GM23248 (cell line): Measurements from ENCODE around the gene OR5W2. TPM values are rescaled to one million over a fixed set of nuclear protein-coding genes. Genes with fewer than 3 reads are reported as not detected.
"Not testable (repeated sequence)": the region's sequence is repeated elsewhere in the genome, so short reads cannot be mapped to it uniquely, and the experiment has no call there.

Source experiments
- DNase-seq: peaks from one replicate; pipeline ENCODE4 v3.0.0-alpha.2; 2015
- H2AFZ ChIP-seq: fragments of 200-600 bp; sonication (generic); 2 replicates; pipeline ENCODE4 v1.6.1; 2016; ENCODE audit warnings: antibody characterized with exemption
- H3F3A ChIP-seq: fragments of 200-600 bp; sonication (generic); 2 replicates; pipeline ENCODE4 v1.6.1; 2016; ENCODE audit warnings: mild to moderate bottlenecking, antibody characterized with exemption, mixed run types; ENCODE audit not compliant: insufficient read depth
- H3K27ac ChIP-seq: fragments of 200-600 bp; sonication (generic); 2 replicates; pipeline ENCODE4 v1.5.1; 2016; ENCODE audit warnings: mild to moderate bottlenecking
- H3K27me3 ChIP-seq: fragments of 200-600 bp; sonication (generic); replicated peaks from 2 replicates; pipeline ENCODE4 v1.6.1; 2016; ENCODE audit warnings: mild to moderate bottlenecking; ENCODE audit not compliant: insufficient read depth
- H3K36me3 ChIP-seq: fragments of 200-600 bp; sonication (generic); 2 replicates; pipeline ENCODE4 v1.6.1; 2016; ENCODE audit warnings: low read depth, mild to moderate bottlenecking
- H3K4me1 ChIP-seq: fragments of 200-600 bp; sonication (generic); 2 replicates; pipeline ENCODE4 v1.6.1; 2016; ENCODE audit warnings: mild to moderate bottlenecking; ENCODE audit not compliant: insufficient read depth
- H3K4me2 ChIP-seq: fragments of 200-600 bp; sonication (generic); one replicate; pipeline ENCODE4 v1.6.1; 2016; ENCODE audit warnings: mild to moderate bottlenecking; ENCODE audit not compliant: unreplicated experiment
- H3K4me3 ChIP-seq: fragments of 200-600 bp; sonication (generic); 2 replicates; pipeline ENCODE4 v1.5.1; 2016; ENCODE audit warnings: mild to moderate bottlenecking
- H3K79me2 ChIP-seq: fragments of 200-600 bp; sonication (generic); 2 replicates; pipeline ENCODE4 v1.6.1; 2016; ENCODE audit warnings: mild to moderate bottlenecking; ENCODE audit not compliant: insufficient read depth
- H3K9ac ChIP-seq: fragments of 200-600 bp; sonication (generic); 2 replicates; pipeline ENCODE4 v1.6.1; 2016; ENCODE audit warnings: mild to moderate bottlenecking
- H3K9me2 ChIP-seq: fragments of 200-600 bp; sonication (generic); 2 replicates; pipeline ENCODE4 v1.6.1; 2016; ENCODE audit warnings: mixed run types, mild to moderate bottlenecking, moderate library complexity; ENCODE audit not compliant: insufficient read depth
- H3K9me3 ChIP-seq: fragments of 200-600 bp; sonication (generic); one replicate; pipeline ENCODE4 v1.6.1; 2017; ENCODE audit warnings: low read depth
- H4K20me1 ChIP-seq: fragments of 200-600 bp; sonication (generic); 2 replicates; pipeline ENCODE4 v1.6.0; 2016; ENCODE audit not compliant: insufficient read depth
- WGBS, 2 experiments: methylation state at CpG; one replicate each; pipeline ENCODE4 v1.1.6; 2015 to 2017; ENCODE audit warnings: low lambda C conversion rate in 2 of 2, low coverage in 1 of 2; ENCODE audit errors: missing lambda C conversion rate in 2 of 2; 5-methylcytosine and 5-hydroxymethylcytosine counted together
- in situ Hi-C: fragments of 300-500 bp; cut with MboI; formaldehyde crosslinking; loops from 2 replicates; pipeline ENCODE4 v1.15.0; 2020
- polyA plus RNA-seq: library from polyadenylated mRNA; unstranded; fragments of >200 nt; fragmentation: Nextera tagmentation; extraction: Ambion mirVana; gene quantifications from 2 replicates; pipeline ENCODE4 v1.2.1, GENCODE V29; 2016
- small RNA-seq: library from RNA; depleted of rRNA; stranded (forward); fragments of <200 nt; gene quantifications from one replicate; pipeline ENCODE3, GENCODE V24; 2014; ENCODE audit warnings: low read depth, low replicate concordance
- total RNA-seq: library from RNA; depleted of rRNA; stranded (reverse); fragments of >200 nt; shearing (Covaris generic); gene quantifications from 2 replicates; pipeline ENCODE4 v1.2.3, GENCODE V29; 2014; rRNA removed

The OR5W2 gene
- total and polyA plus RNA-seq, 2 experiments from 2014 or later, result not detected

DNA sequence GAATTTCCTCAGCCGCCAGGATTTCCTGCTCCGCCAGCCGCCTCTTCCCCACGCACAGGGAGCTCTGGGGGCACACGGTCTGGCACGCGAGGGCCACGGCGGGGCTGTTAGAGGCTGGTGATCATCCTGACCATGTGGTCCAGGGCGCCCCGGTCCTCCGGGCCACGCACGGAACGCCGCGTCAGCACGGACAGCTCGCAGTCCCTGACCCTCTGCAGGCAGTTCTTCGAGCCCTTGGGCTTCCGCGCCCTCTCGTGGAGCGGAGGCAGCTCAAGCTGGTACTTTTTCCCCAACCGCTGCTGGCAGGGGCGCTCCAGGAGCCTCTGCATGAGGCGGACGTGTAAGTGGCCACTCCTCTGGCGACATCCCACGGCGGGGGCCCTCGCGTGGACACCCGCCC lies 41.2 kb downstream of the OR5W2 start:
- in situ Hi-C loops, DNase-seq, H3K4me3 ChIP-seq, H3K79me2 ChIP-seq, H2AFZ ChIP-seq, H3K27me3 ChIP-seq, H4K20me1 ChIP-seq, H3K9me2 ChIP-seq, H3K27ac ChIP-seq, H3K9ac ChIP-seq, H3K36me3 ChIP-seq, H3F3A ChIP-seq, H3K4me2 ChIP-seq, H3K4me1 ChIP-seq, H3K9me3 ChIP-seq: not testable (repeated sequence)
- 7 to 13% methylated on average over 22 to 30 of the region's 34 CpGs for WGBS, 2 experiments

- H3K36me3 ChIP-seq, H4K20me1 ChIP-seq, H3K4me3 ChIP-seq, DNase-seq, in situ Hi-C loops, H3K4me1 ChIP-seq, H3K79me2 ChIP-seq, H3K4me2 ChIP-seq, H3K9me2 ChIP-seq, H3F3A ChIP-seq, H3K27ac ChIP-seq, H2AFZ ChIP-seq, H3K27me3 ChIP-seq, H3K9ac ChIP-seq, H3K9me3 ChIP-seq: not testable (repeated sequence)
- WGBS, 2 experiments, result 7 to 9% methylated on average over 19 to 25 of the region's 33 CpGs
Measured at GRCh38 chr11:55872731-55873130, 41.7 kb downstream of the OR5W2 start.

GRCh38 chr11:55867354-55867753 lies 47.0 kb downstream of the OR5W2 start:
- H3K9me2 ChIP-seq, H3K4me3 ChIP-seq, H3F3A ChIP-seq, H3K4me1 ChIP-seq, H3K27me3 ChIP-seq, H4K20me1 ChIP-seq, H3K27ac ChIP-seq, H2AFZ ChIP-seq, H3K79me2 ChIP-seq, in situ Hi-C loops, H3K4me2 ChIP-seq, H3K9me3 ChIP-seq, DNase-seq, H3K9ac ChIP-seq, H3K36me3 ChIP-seq: not testable (repeated sequence)
- 36% methylated on average over 4 of the region's 4 CpGs for WGBS, 2 experiments

Small RNA genes within 50 kb of the gene (small RNA-seq; reads per million reads assigned to genes)
- gene AC036111.3, result not detected

Other genes starting within 250 kb of the OR5W2 start
- gene OR5D13, start 141.1 kb downstream of the OR5W2 start, total RNA-seq, result not detected in 2 replicates
- gene OR5D13, start 141.1 kb downstream of the OR5W2 start, polyA plus RNA-seq, result not detected in 2 replicates
- not detected in 2 replicates for gene OR5D14, start 119.0 kb downstream of the OR5W2 start, total RNA-seq
- gene OR5D14, start 119.0 kb downstream of the OR5W2 start, polyA plus RNA-seq, result not detected in 2 replicates
- not detected in 2 replicates for gene OR5L1, start 103.2 kb downstream of the OR5W2 start, total RNA-seq
- not detected in 2 replicates for gene OR5L1, start 103.2 kb downstream of the OR5W2 start, polyA plus RNA-seq
- not detected in 2 replicates for gene OR5D18, start 95.0 kb downstream of the OR5W2 start, total RNA-seq
- not detected in 2 replicates for gene OR5D18, start 95.0 kb downstream of the OR5W2 start, polyA plus RNA-seq
- not detected in 2 replicates for gene OR5L2, start 87.4 kb downstream of the OR5W2 start, total RNA-seq
- not detected in 2 replicates for gene OR5L2, start 87.4 kb downstream of the OR5W2 start, polyA plus RNA-seq
- gene OR5D16, start 75.8 kb downstream of the OR5W2 start, total RNA-seq, result not detected in 2 replicates
- gene OR5D16, start 75.8 kb downstream of the OR5W2 start, polyA plus RNA-seq, result not detected in 2 replicates
- gene TRIM51, start 31.3 kb downstream of the OR5W2 start, total RNA-seq, result not detected in 2 replicates
- not detected in 2 replicates for gene TRIM51, start 31.3 kb downstream of the OR5W2 start, polyA plus RNA-seq
- not detected in 2 replicates for gene OR5I1, start 21.8 kb upstream of the OR5W2 start, total RNA-seq
- gene OR5I1, start 21.8 kb upstream of the OR5W2 start, polyA plus RNA-seq, result not detected in 2 replicates
- not detected in 2 replicates for gene OR10AG1, start 55.4 kb upstream of the OR5W2 start, total RNA-seq
- not detected in 2 replicates for gene OR10AG1, start 55.4 kb upstream of the OR5W2 start, polyA plus RNA-seq
- gene OR5F1, start 80.0 kb upstream of the OR5W2 start, total RNA-seq, result not detected in 2 replicates
- gene OR5F1, start 80.0 kb upstream of the OR5W2 start, polyA plus RNA-seq, result not detected in 2 replicates
- gene OR5AS1, start 113.1 kb upstream of the OR5W2 start, total RNA-seq, result not detected in 2 replicates
- not detected in 2 replicates for gene OR5AS1, start 113.1 kb upstream of the OR5W2 start, polyA plus RNA-seq
- gene OR8I2, start 178.7 kb upstream of the OR5W2 start, total RNA-seq, result not detected in 2 replicates
- gene OR8I2, start 178.7 kb upstream of the OR5W2 start, polyA plus RNA-seq, result not detected in 2 replicates
- gene OR8H2, start 189.1 kb upstream of the OR5W2 start, total RNA-seq, result not detected in 2 replicates
- gene OR8H2, start 189.1 kb upstream of the OR5W2 start, polyA plus RNA-seq, result not detected in 2 replicates
- gene OR8H3, start 207.8 kb upstream of the OR5W2 start, total RNA-seq, result not detected in 2 replicates
- not detected in 2 replicates for gene OR8H3, start 207.8 kb upstream of the OR5W2 start, polyA plus RNA-seq
- not detected in 2 replicates for gene OR8J3, start 225.6 kb upstream of the OR5W2 start, total RNA-seq
- gene OR8J3, start 225.6 kb upstream of the OR5W2 start, polyA plus RNA-seq, result not detected in 2 replicates
- not detected in 2 replicates for gene OR8K5, start 245.7 kb upstream of the OR5W2 start, total RNA-seq
- gene OR8K5, start 245.7 kb upstream of the OR5W2 start, polyA plus RNA-seq, result not detected in 2 replicates